HCT116 (cell line): ENCODE measurements around the gene COASY.

ENCODE experiments used
- CTCF ChIP-seq, 3 experiments: fragments of 200-600 bp in 1 of 3; sonication (generic) in 1 of 3; IDR thresholded peaks in 2 of 3; conservative IDR thresholded peaks in 1 of 3; 2 replicates each; pipeline ENCODE4 v1.5.1; 2012 to 2017; ENCODE audit warnings: low read depth in 2 of 3, low read length in 2 of 3, antibody characterized with exemption in 1 of 3, borderline replicate concordance in 1 of 3, control low read depth in 1 of 3, mild to moderate bottlenecking in 1 of 3, mixed read lengths in 1 of 3, mixed run types in 1 of 3, moderate library complexity in 1 of 3; ENCODE audit not compliant: insufficient read depth in 1 of 3
- EZH2 ChIP-seq: fragments of 200-600 bp; sonication (generic); IDR thresholded peaks from 2 replicates; pipeline ENCODE4 v1.6.1; 2017; ENCODE audit warnings: antibody characterized with exemption, mixed run types
- EZH2phosphoT487 ChIP-seq: fragments of 200-600 bp; IDR thresholded peaks from 2 replicates; pipeline ENCODE4 v1.6.1; 2018; ENCODE audit warnings: antibody characterized with exemption, borderline replicate concordance
- JUND ChIP-seq: IDR thresholded peaks from 2 replicates; pipeline ENCODE4 v1.6.1; 2012
- MAX ChIP-seq: IDR thresholded peaks from 2 replicates; pipeline ENCODE4 v1.6.1; 2012
- POLR2A ChIP-seq: IDR thresholded peaks from 2 replicates; pipeline ENCODE4 v1.7.0; 2011; ENCODE audit warnings: borderline replicate concordance; ENCODE audit not compliant: insufficient read depth, insufficient read length; ENCODE audit errors: extremely low read depth
- POLR2AphosphoS5 ChIP-seq: IDR thresholded peaks from 2 replicates; pipeline ENCODE4 v1.6.1; 2011; ENCODE audit warnings: mild to moderate bottlenecking, low read depth, low read length, moderate library complexity
- REST ChIP-seq: IDR thresholded peaks from 2 replicates; pipeline ENCODE4 v1.6.1; 2012; ENCODE audit warnings: low read depth
- SP1 ChIP-seq: IDR thresholded peaks from 2 replicates; pipeline ENCODE4 v1.6.1; 2012; ENCODE audit warnings: low read depth
- SRF ChIP-seq: IDR thresholded peaks from 2 replicates; pipeline ENCODE4 v1.6.1; 2012; ENCODE audit warnings: low read depth
- YY1 ChIP-seq: IDR thresholded peaks from 2 replicates; pipeline ENCODE4 v1.6.1; 2011; ENCODE audit warnings: low read length, low read depth, moderate library complexity, mild to moderate bottlenecking; ENCODE audit not compliant: insufficient replicate concordance; ENCODE audit errors: extremely low read depth
- ZBTB33 ChIP-seq: IDR thresholded peaks from 2 replicates; pipeline ENCODE4 v1.6.1; 2011; ENCODE audit warnings: mild to moderate bottlenecking, low read length, moderate library complexity; ENCODE audit not compliant: insufficient replicate concordance; ENCODE audit errors: extremely low read depth
- ZNF274 ChIP-seq: fragments of 200-500 bp; sonication (Bioruptor generic); IDR thresholded peaks from 2 replicates; pipeline ENCODE4 v1.6.1; 2014; ENCODE audit warnings: mild to moderate bottlenecking, low read depth, low read length, inconsistent platforms

- no peak for TF ChIP-seq EZH2phosphoT487
- TF ChIP-seq YY1 = no peak
- no peak for TF ChIP-seq CTCF (IDR thresholded peaks at IDR 0.05 in 2 of 3, conservative IDR thresholded peaks at IDR 0.05 in 1 of 3; ENCODE audit: borderline replicate concordance in 1 of 3, insufficient read depth in 1 of 3, low read depth in 2 of 3, low read length in 2 of 3)
- no peak for TF ChIP-seq EZH2
- TF ChIP-seq JUND = no peak
- TF ChIP-seq ZBTB33 = no peak
- no peak for TF ChIP-seq POLR2AphosphoS5
- TF ChIP-seq MAX = no peak
- no peak for TF ChIP-seq POLR2A
- no peak for TF ChIP-seq SP1
- no peak for TF ChIP-seq REST
- TF ChIP-seq ZNF274 = no peak
- TF ChIP-seq SRF = no peak
Observed at GRCh38 chr17:42573095-42573494, 11.1 kb downstream of the COASY start.
